NT2/D1 (cell line): Measurements from ENCODE around the gene TEC.

Source experiments
- YY1 ChIP-seq: IDR thresholded peaks from 2 replicates; pipeline ENCODE4 v1.6.1; 2011; ENCODE audit not compliant: insufficient read length, insufficient read depth
- ZNF274 ChIP-seq: IDR thresholded peaks from 2 replicates; pipeline ENCODE4 v1.6.1; 2011; ENCODE audit warnings: mild to moderate bottlenecking, low read depth, low read length

GRCh38 chr4:48216563-48216962 lies 53.1 kb downstream of the TEC start:
- no peak for TF ChIP-seq YY1
- TF ChIP-seq ZNF274, result no peak
